GM12878 (cell line): ENCODE results near the gene PROB1. TPM values are rescaled to one million over a fixed set of nuclear protein-coding genes. Genes with fewer than 3 reads are reported as not detected.

ENCODE experiments used
- ATAC-seq: fragments of 200-7000 bp; cut with Tn5 transposase; 3 replicates; pipeline ENCODE4 v1.9.1; 2020; ENCODE audit warnings: mild to moderate bottlenecking, moderate library complexity
- BruUV-seq: library from RNA; stranded (reverse); fragments of 400-500 nt; replicated peaks from 2 replicates; lab custom pipeline; 2021; lab: Mats Ljungman, UMichigan
- CTCF ChIA-PET: fragments of 300-600 bp; sonication (Branson Sonifier 250); formaldehyde crosslinking; extraction: SDS; loops from one replicate; lab custom pipeline; 2021; ENCODE audit warnings: inconsistent platforms; lab: Yijun Ruan, JAX
- POLR2A ChIA-PET: fragments of 350-600 bp; formaldehyde crosslinking; extraction: SDS; loops from one replicate; lab custom pipeline; 2021; ENCODE audit warnings: inconsistent platforms; lab: Charles Lee
- RAD21 ChIA-PET: fragments of 300-600 bp; sonication (Branson Sonifier 250); formaldehyde crosslinking; loops from one replicate; lab custom pipeline; 2023; ENCODE audit warnings: antibody characterized with exemption; ENCODE audit not compliant: unreplicated experiment; lab: Charles Lee
- SMC1A ChIA-PET: fragments of 300-600 bp; sonication (Branson Sonifier 250); formaldehyde crosslinking; loops from one replicate; lab custom pipeline; 2023; ENCODE audit not compliant: unreplicated experiment, uncharacterized antibody; lab: Charles Lee
- DNase-seq: peaks from one replicate; pipeline ENCODE4 v3.0.0-alpha.2; 2011; ENCODE audit warnings: low read depth, low spot score
- FAIRE-seq: peaks from 3 replicates; lab custom pipeline; 2011; peaks lifted over from hg19 to GRCh38; lab: Jason Lieb, UNC
- H2AFZ ChIP-seq: 2 replicates; pipeline ENCODE4 v1.6.0; 2011; ENCODE audit warnings: low read depth, low read length, control low read depth; ENCODE audit not compliant: control insufficient read depth
- H3K27ac ChIP-seq: 2 replicates; pipeline ENCODE4 v1.5.1; 2011; ENCODE audit warnings: control low read depth; ENCODE audit not compliant: control insufficient read depth, insufficient read depth
- H3K27me3 ChIP-seq, 2 experiments: replicated peaks in 1 of 2; 2 replicates each; pipeline versions ENCODE4 v1.6.0 to v1.6.1; 2011; ENCODE audit warnings: low read length in 1 of 2; ENCODE audit not compliant: control insufficient read depth in 2 of 2, insufficient read depth in 2 of 2
- H3K36me3 ChIP-seq, 2 experiments: 2 replicates each; pipeline ENCODE4 v1.5.1; 2011; ENCODE audit warnings: low read length in 1 of 2; ENCODE audit not compliant: control insufficient read depth in 2 of 2, insufficient read depth in 2 of 2
- H3K4me1 ChIP-seq: 2 replicates; pipeline ENCODE4 v1.6.1; 2011; ENCODE audit warnings: mild to moderate bottlenecking, low read length, moderate library complexity, mixed read lengths; ENCODE audit not compliant: control insufficient read depth, insufficient read depth
- H3K4me2 ChIP-seq: 2 replicates; pipeline ENCODE4 v1.6.0; 2011; ENCODE audit warnings: control low read depth; ENCODE audit not compliant: control insufficient read depth, insufficient read depth
- H3K4me3 ChIP-seq: fragments of 200-600 bp; sonication (generic); 2 replicates; pipeline ENCODE4 v1.5.1; 2016
- H3K79me2 ChIP-seq: 2 replicates; pipeline ENCODE4 v1.6.0; 2011; ENCODE audit warnings: low read length; ENCODE audit not compliant: control insufficient read depth, insufficient read depth
- H3K9ac ChIP-seq: 2 replicates; pipeline ENCODE4 v1.8.0; 2011; ENCODE audit warnings: low read length, control low read depth, mixed read lengths; ENCODE audit not compliant: control insufficient read depth, insufficient read depth
- H3K9me3 ChIP-seq: replicated peaks from 3 replicates; pipeline ENCODE4 v1.5.1; 2011; ENCODE audit warnings: mild to moderate bottlenecking, low read length; ENCODE audit not compliant: control insufficient read depth, insufficient read depth
- H4K20me1 ChIP-seq: 2 replicates; pipeline ENCODE4 v1.6.0; 2011; ENCODE audit not compliant: control insufficient read depth, insufficient read depth
- CREB1 ChIP-seq: IDR thresholded peaks from 2 replicates; pipeline ENCODE4 v1.6.1; 2012; ENCODE audit warnings: low read depth, mild to moderate bottlenecking, inconsistent platforms
- EED ChIP-seq: sonication (generic); IDR thresholded peaks from 2 replicates; pipeline ENCODE4 v1.6.1; 2016; ENCODE audit warnings: antibody characterized with exemption, low read depth
- ESRRA ChIP-seq: IDR thresholded peaks from 2 replicates; pipeline ENCODE4 v1.6.1; 2012; ENCODE audit warnings: mild to moderate bottlenecking, low read length, improper control_type of control experiment
- NR2F1 ChIP-seq: fragments of 450-650 bp; conservative IDR thresholded peaks from 2 replicates; pipeline ENCODE4 v1.6.1; 2017; ENCODE audit warnings: mild to moderate bottlenecking
- NRF1 ChIP-seq: conservative IDR thresholded peaks from 2 replicates; pipeline ENCODE4 v1.6.1; 2011; ENCODE audit warnings: mild to moderate bottlenecking, low read depth, low read length, improper control_type of control experiment
- PKNOX1 ChIP-seq: fragments of 450-650 bp; IDR thresholded peaks from 2 replicates; pipeline ENCODE4 v1.6.1; 2016; ENCODE audit warnings: mild to moderate bottlenecking
- POLR2A ChIP-seq: IDR thresholded peaks from 2 replicates; pipeline ENCODE4 v1.6.1; 2011; ENCODE audit warnings: low read depth, mild to moderate bottlenecking, low read length
- RUNX3 ChIP-seq: IDR thresholded peaks from 2 replicates; pipeline ENCODE4 v1.6.1; 2012; ENCODE audit warnings: low read length, inconsistent platforms
- YBX1 ChIP-seq: fragments of 450-650 bp; IDR thresholded peaks from 2 replicates; pipeline ENCODE4 v1.6.1; 2016; ENCODE audit warnings: antibody characterized with exemption
- YY1 ChIP-seq: IDR thresholded peaks from 2 replicates; pipeline ENCODE4 v1.6.1; 2011; ENCODE audit warnings: low read depth, mild to moderate bottlenecking, low read length
- WGBS: methylation state at CpG from one replicate; pipeline ENCODE4 v1.1.6; 2016; ENCODE audit warnings: low lambda C conversion rate; ENCODE audit not compliant: insufficient replicate concordance, insufficient coverage; ENCODE audit errors: missing lambda C conversion rate; 5-methylcytosine and 5-hydroxymethylcytosine counted together
- in situ Hi-C: fragments of 300-500 bp; cut with MboI; formaldehyde crosslinking; loops from 9 replicates; pipeline ENCODE4 v1.14.3; 2018; ENCODE audit warnings: mixed read lengths
- intact Hi-C: fragments of 100-400 bp; cut with micrococcal nuclease; formaldehyde crosslinking; loops from one replicate; pipeline ENCODE4 v1.14.2; 2022; ENCODE audit not compliant: unreplicated experiment
- polyA plus RNA-seq, 11 experiments: library from polyadenylated mRNA; depleted of rRNA in 4 of 11; unstranded in 6 of 11; stranded (reverse) in 5 of 11; fragments of >200 nt; fragmentation: Nextera tagmentation in 4 of 11; fragmentation: Illumina TruSeq in 1 of 11; extraction: Ambion mirVana in 4 of 11; extraction: Trizol in 1 of 11; gene quantifications; 1 replicate in 1 of 11; 2 replicates in 10 of 11; pipeline versions ENCODE4 v1.2.1 to v1.2.3, GENCODE V29; 2011 to 2016; ENCODE audit warnings: inconsistent platforms in 2 of 11, missing spikeins in 2 of 11, low read depth in 1 of 11
- total RNA-seq, 4 experiments: library from RNA; depleted of rRNA in 3 of 4; stranded (reverse); fragments of >200 nt in 3 of 4; fragmentation: Illumina TruSeq in 1 of 4; extraction: Trizol in 1 of 4; gene quantifications; 2 replicates each; pipeline versions ENCODE4 v1.2.1 to v1.2.3, GENCODE V29; 2013 to 2021

The PROB1 gene
- total and polyA plus RNA-seq, 10 of the 15 experiments (the other 5 are each of a cell fraction or from before 2014, with no cell fraction given), result 0.14 to 8.1 (median 2.9) TPM

- no peak for TF ChIP-seq PKNOX1
- TF ChIP-seq NR2F1, result no peak
- no peak for TF ChIP-seq POLR2A
- no peak for TF ChIP-seq NRF1
- TF ChIP-seq YY1, result no peak
- TF ChIP-seq EED, result no peak
- TF ChIP-seq ESRRA, result no peak
These were observed 21.0 kb upstream of the PROB1 start (continued) for GRCh38 chr5:139415869-139416268.

- Histone ChIP-seq H3K27ac (no peak overlapping the region), H2AFZ (no peak overlapping the region), H3K4me1 (peaks cover 21% of the 10 kb centered on the region), H3K36me3 (no peaks in the 10 kb centered on the region; a peak in 1 of 4 replicates), H3K4me2 (no peak overlapping the region), H3K9me3 (no peaks in the 10 kb centered on the region), H4K20me1 (no peaks in the 10 kb centered on the region), H3K27me3 (no peaks in the 10 kb centered on the region), H3K4me3 (no peak overlapping the region), H3K79me2 (no peaks in the 10 kb centered on the region)
- SMC1A ChIA-PET, result interaction anchor here (1.1 to 3.2 kb wide), 6 partner anchors 9 to 67 kb away, joined by 3 to 14 read pairs (median 6); partner anchors contain the start of gene SPATA24
- 79% methylated on average over 8 of the region's 8 CpGs for WGBS
- intact Hi-C loops, result no loop called here
- in situ Hi-C loops, result no loop called here
- POLR2A ChIA-PET, result interaction anchor here (0.8 to 3.4 kb wide), 4 partner anchors 19 to 109 kb away, joined by 3 to 14 read pairs (median 4); partner anchors contain the start of gene DNAJC18
- ATAC-seq (peak; percentile 32), DNase-seq (no peak), FAIRE-seq (no peak)
- BruUV-seq, result no TSS peak
- RAD21 ChIA-PET, result interaction anchor here (0.8 to 3.6 kb wide), 4 partner anchors 8 to 98 kb away, joined by 3 to 19 read pairs (median 6); partner anchors contain the start of gene SPATA24
- CTCF ChIA-PET, result interaction anchor here (0.6 to 3.8 kb wide), 9 partner anchors 9 to 218 kb away, joined by 3 to 24 read pairs (median 3); partner anchors contain the start of gene DNAJC18
- TF ChIP-seq RUNX3 (peak; percentile 22; the same call in 1 of the 2 replicates), CREB1 (no peak), YBX1 (no peak)
- TF ChIP-seq, all 136 proteins: peak for 1
- H3K9ac ChIP-seq, result no peak overlapping the region
These were observed 20.4 kb upstream of the PROB1 start for GRCh38 chr5:139415221-139415861.
